ENCODE data around the gene PRF1. TPM values are rescaled to one million over a fixed set of nuclear protein-coding genes. Genes with fewer than 3 reads are reported as not detected.

The PRF1 gene
- total and polyA plus RNA-seq, 2 of the 13 experiments (the other 11 are each of a cell fraction or from before 2014, with no cell fraction given): 1.00 to 1.4 TPM

DNA sequence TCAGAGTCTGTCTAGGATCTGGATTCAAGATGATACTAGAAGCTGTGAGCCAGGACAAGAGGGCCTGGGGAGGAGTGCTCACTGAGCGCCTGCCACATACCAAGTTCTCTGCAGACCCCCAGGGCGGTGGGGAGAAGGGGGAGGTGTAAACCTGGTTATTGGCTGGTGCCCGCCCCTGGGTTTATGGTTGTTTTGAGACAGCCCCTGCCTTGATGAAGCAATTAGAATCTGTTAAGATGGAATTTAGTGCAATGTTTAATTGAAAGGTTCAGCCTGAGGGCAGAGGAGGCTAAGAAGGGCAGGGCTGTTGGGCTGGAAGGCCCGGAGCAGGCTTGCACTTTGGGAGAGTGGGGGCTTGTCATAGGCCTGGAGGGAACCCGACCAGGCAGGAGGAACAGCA, 42.7 kb downstream of the PRF1 start (continued):
- TF ChIP-seq, protein P1, sequence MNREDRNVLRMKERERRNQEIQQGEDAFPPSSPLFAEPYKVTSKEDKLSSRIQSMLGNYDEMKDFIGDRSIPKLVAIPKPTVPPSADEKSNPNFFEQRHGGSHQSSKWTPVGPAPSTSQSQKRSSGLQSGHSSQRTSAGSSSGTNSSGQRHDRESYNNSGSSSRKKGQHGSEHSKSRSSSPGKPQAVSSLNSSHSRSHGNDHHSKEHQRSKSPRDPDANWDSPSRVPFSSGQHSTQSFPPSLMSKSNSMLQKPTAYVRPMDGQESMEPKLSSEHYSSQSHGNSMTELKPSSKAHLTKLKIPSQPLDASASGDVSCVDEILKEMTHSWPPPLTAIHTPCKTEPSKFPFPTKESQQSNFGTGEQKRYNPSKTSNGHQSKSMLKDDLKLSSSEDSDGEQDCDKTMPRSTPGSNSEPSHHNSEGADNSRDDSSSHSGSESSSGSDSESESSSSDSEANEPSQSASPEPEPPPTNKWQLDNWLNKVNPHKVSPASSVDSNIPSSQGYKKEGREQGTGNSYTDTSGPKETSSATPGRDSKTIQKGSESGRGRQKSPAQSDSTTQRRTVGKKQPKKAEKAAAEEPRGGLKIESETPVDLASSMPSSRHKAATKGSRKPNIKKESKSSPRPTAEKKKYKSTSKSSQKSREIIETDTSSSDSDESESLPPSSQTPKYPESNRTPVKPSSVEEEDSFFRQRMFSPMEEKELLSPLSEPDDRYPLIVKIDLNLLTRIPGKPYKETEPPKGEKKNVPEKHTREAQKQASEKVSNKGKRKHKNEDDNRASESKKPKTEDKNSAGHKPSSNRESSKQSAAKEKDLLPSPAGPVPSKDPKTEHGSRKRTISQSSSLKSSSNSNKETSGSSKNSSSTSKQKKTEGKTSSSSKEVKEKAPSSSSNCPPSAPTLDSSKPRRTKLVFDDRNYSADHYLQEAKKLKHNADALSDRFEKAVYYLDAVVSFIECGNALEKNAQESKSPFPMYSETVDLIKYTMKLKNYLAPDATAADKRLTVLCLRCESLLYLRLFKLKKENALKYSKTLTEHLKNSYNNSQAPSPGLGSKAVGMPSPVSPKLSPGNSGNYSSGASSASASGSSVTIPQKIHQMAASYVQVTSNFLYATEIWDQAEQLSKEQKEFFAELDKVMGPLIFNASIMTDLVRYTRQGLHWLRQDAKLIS (CRISPR knock-in tag; IDR thresholded peaks at IDR 0.05): no peak
- no peak for TF ChIP-seq ZNF543 (CRISPR knock-in tag; IDR thresholded peaks at IDR 0.05)
- no peak for TF ChIP-seq ZKSCAN8 (CRISPR knock-in tag; IDR thresholded peaks at IDR 0.05; ENCODE audit: borderline replicate concordance)
- TF ChIP-seq, protein P2, sequence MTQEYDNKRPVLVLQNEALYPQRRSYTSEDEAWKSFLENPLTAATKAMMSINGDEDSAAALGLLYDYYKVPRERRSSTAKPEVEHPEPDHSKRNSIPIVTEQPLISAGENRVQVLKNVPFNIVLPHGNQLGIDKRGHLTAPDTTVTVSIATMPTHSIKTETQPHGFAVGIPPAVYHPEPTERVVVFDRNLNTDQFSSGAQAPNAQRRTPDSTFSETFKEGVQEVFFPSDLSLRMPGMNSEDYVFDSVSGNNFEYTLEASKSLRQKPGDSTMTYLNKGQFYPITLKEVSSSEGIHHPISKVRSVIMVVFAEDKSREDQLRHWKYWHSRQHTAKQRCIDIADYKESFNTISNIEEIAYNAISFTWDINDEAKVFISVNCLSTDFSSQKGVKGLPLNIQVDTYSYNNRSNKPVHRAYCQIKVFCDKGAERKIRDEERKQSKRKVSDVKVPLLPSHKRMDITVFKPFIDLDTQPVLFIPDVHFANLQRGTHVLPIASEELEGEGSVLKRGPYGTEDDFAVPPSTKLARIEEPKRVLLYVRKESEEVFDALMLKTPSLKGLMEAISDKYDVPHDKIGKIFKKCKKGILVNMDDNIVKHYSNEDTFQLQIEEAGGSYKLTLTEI (CRISPR knock-in tag; conservative IDR thresholded peaks at IDR 0.05): no peak
- no peak for TF ChIP-seq ZNF468 (CRISPR knock-in tag; IDR thresholded peaks at IDR 0.05)
- TF ChIP-seq EED (CRISPR knock-in tag; IDR thresholded peaks at IDR 0.05): no peak
- TF ChIP-seq, protein P3, sequence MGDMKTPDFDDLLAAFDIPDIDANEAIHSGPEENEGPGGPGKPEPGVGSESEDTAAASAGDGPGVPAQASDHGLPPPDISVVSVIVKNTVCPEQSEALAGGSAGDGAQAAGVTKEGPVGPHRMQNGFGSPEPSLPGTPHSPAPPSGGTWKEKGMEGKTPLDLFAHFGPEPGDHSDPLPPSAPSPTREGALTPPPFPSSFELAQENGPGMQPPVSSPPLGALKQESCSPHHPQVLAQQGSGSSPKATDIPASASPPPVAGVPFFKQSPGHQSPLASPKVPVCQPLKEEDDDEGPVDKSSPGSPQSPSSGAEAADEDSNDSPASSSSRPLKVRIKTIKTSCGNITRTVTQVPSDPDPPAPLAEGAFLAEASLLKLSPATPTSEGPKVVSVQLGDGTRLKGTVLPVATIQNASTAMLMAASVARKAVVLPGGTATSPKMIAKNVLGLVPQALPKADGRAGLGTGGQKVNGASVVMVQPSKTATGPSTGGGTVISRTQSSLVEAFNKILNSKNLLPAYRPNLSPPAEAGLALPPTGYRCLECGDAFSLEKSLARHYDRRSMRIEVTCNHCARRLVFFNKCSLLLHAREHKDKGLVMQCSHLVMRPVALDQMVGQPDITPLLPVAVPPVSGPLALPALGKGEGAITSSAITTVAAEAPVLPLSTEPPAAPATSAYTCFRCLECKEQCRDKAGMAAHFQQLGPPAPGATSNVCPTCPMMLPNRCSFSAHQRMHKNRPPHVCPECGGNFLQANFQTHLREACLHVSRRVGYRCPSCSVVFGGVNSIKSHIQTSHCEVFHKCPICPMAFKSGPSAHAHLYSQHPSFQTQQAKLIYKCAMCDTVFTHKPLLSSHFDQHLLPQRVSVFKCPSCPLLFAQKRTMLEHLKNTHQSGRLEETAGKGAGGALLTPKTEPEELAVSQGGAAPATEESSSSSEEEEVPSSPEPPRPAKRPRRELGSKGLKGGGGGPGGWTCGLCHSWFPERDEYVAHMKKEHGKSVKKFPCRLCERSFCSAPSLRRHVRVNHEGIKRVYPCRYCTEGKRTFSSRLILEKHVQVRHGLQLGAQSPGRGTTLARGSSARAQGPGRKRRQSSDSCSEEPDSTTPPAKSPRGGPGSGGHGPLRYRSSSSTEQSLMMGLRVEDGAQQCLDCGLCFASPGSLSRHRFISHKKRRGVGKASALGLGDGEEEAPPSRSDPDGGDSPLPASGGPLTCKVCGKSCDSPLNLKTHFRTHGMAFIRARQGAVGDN (CRISPR knock-in tag; IDR thresholded peaks at IDR 0.05): no peak
- TF ChIP-seq ZNF747 (CRISPR knock-in tag; IDR thresholded peaks at IDR 0.05; ENCODE audit: borderline replicate concordance): no peak
- TF ChIP-seq, protein P4, sequence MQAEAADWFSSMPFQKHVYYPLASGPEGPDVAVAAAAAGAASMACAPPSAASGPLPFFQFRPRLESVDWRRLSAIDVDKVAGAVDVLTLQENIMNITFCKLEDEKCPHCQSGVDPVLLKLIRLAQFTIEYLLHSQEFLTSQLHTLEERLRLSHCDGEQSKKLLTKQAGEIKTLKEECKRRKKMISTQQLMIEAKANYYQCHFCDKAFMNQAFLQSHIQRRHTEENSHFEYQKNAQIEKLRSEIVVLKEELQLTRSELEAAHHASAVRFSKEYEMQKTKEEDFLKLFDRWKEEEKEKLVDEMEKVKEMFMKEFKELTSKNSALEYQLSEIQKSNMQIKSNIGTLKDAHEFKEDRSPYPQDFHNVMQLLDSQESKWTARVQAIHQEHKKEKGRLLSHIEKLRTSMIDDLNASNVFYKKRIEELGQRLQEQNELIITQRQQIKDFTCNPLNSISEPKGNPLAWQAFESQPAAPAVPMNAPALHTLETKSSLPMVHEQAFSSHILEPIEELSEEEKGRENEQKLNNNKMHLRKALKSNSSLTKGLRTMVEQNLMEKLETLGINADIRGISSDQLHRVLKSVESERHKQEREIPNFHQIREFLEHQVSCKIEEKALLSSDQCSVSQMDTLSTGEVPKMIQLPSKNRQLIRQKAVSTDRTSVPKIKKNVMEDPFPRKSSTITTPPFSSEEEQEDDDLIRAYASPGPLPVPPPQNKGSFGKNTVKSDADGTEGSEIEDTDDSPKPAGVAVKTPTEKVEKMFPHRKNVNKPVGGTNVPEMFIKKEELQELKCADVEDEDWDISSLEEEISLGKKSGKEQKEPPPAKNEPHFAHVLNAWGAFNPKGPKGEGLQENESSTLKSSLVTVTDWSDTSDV (CRISPR knock-in tag; IDR thresholded peaks at IDR 0.05): no peak
- no peak for TF ChIP-seq GLI4 (CRISPR knock-in tag; IDR thresholded peaks at IDR 0.05; ENCODE audit: borderline replicate concordance)
- no peak for TF ChIP-seq GPN1 (CRISPR knock-in tag; IDR thresholded peaks at IDR 0.05; ENCODE audit: borderline replicate concordance)
- TF ChIP-seq MBNL3 (CRISPR knock-in tag; conservative IDR thresholded peaks at IDR 0.05): no peak
